Right lobe of liver (tissue), 4 donors: Measurements from ENCODE around the gene NOTUM.

Experiments used
- POLR2A ChIP-seq: fragments of 450-650 bp; IDR thresholded peaks from one replicate; pipeline ENCODE4 v1.6.1; 2017; ENCODE audit warnings: antibody characterized with exemption, mild to moderate bottlenecking
- TF ChIP-seq, protein P1 (sequence below), 4 donors: fragments of 200-600 bp in 3 of 4; fragments of 450-650 bp in 1 of 4; IDR thresholded peaks; one replicate each; pipeline versions ENCODE4 v1.5.1 to v1.8.0; 2016 to 2022; ENCODE audit warnings: antibody characterized with exemption in 4 of 4, mild to moderate bottlenecking in 2 of 4
- donor health status: DM: no; HTN: no; CAD: no.
- donor health status: DM: no; HTN: no; CAD: no.
- donor health status: DM: no; HTN: yes; CAD: no.

DNA sequence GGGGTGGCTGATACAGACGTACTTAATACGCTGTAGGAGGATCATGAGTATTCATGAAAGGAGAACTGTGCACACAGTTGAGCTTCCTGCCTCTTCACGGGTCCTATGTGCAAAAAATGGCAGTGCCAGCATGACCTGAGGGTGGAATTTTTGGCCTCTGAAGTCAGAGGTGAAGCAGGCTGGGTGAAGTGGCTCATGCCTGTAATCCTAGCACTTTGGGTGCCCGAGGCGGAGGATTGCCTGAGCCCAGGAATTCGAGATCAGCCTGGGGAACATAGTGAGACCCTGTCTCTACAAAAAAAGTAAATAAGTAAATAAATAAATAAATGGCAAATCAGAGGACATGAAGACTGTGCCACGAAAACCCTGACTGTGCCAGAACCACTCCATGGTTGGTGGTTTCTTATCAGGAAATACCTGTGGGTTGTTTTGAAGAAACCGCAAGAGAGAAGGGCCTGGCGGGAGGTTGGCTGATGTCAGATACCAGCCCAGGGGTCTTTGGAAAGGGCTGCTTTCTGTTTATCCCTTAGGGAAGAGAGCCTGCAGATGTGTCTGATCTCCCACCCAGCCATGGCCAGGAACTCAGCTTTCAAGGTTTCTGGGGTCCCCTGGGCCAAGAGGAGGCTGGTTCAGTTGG, 19.8 kb upstream of the NOTUM start:
- TF ChIP-seq, protein P1, sequence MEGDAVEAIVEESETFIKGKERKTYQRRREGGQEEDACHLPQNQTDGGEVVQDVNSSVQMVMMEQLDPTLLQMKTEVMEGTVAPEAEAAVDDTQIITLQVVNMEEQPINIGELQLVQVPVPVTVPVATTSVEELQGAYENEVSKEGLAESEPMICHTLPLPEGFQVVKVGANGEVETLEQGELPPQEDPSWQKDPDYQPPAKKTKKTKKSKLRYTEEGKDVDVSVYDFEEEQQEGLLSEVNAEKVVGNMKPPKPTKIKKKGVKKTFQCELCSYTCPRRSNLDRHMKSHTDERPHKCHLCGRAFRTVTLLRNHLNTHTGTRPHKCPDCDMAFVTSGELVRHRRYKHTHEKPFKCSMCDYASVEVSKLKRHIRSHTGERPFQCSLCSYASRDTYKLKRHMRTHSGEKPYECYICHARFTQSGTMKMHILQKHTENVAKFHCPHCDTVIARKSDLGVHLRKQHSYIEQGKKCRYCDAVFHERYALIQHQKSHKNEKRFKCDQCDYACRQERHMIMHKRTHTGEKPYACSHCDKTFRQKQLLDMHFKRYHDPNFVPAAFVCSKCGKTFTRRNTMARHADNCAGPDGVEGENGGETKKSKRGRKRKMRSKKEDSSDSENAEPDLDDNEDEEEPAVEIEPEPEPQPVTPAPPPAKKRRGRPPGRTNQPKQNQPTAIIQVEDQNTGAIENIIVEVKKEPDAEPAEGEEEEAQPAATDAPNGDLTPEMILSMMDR (IDR thresholded peaks at IDR 0.05): no peak
- TF ChIP-seq POLR2A: no peak
